ENCODE measurements around the gene LMAN1L.
A peak's percentile ranks its signal among the peaks of the same experiment; 100 is the strongest.

Gene LMAN1L

GRCh38 chr15:74858369-74858740 is 45.7 kb downstream of the LMAN1L start:
- DNase-seq: peak in 1 of 14 donors; percentile 4

DNA sequence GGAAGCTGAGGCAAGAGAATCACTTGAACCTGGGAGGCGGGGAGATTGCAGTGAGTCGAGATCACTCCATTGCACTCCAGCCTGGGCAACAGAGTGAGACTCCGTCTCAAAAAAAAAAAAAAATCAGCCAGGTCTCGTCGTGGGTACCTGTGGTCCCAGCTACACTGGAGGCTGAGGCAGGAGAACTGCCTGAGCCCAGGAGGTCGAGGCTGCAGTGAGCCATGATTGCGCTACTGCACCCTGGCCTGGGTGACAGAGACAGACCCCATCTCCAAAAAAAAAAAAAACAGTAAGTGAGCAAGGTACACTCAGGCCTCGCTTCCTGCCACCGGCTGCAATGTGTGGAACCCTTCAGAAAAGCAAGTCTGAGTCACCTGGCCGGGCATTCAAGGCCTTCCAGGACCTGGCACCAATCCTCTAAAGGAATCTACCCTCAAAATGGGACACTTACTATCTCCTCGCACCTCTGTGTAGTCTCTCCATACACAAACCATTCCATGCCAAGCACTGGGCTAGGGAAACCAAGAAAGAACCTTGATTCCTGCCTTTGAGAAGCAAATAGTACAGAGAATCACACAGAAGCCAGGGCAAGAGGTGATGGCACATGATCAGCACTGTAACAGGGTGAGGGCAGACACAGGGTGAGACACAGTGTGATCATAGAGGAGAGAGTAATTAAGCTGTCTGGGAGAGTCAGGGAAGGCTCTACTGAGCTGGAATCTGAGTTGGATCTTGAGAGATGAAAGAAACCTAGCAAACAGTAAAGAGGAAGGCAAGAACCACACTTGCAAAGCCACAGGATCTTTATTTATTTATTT is 50.8 kb downstream of the LMAN1L start:
- DNase-seq: no peak

GRCh38 chr15:74864296-74864695 is 51.7 kb downstream of the LMAN1L start:
- DNase-seq: no peak

DNA sequence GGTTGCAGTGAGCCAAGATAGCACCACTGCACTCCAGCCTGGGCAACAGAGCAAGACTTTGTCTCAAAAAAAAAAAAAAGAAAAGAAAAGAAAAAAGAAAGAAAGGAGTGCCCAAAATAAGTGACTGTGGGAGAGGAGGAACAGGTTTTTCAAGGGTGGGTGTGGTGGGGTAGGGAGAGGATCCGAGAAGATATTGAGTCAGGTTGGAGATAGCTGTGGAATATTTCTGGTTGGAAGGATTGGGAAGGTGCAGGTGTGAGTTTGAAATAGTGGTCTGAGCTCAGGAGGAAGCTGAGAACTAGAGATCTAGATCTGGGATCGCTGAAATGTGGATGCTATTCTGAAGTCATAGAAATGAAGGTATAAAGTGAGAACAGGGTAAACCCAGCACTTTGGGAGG is 52.7 kb downstream of the LMAN1L start:
- no peak for DNase-seq

DNA sequence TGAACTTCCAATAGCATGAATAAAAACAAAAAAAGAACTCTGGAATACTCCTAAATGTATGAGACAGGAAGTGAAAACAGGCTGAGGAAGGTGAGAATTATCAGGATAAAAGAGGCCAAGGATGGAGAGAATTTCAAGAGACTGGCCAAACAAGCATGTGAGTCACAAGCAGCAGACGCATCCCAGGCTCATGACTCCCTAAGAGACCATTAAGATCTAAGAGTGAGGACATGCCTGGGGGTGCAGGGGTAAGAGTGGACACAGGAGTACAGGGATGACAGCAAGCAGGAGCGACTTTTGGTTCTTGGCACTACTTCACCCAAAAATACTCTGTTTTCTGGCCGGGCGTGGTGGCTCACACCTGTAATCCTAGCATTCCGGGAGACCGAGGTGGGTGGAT is 53.5 kb downstream of the LMAN1L start:
- no peak for DNase-seq

DNA sequence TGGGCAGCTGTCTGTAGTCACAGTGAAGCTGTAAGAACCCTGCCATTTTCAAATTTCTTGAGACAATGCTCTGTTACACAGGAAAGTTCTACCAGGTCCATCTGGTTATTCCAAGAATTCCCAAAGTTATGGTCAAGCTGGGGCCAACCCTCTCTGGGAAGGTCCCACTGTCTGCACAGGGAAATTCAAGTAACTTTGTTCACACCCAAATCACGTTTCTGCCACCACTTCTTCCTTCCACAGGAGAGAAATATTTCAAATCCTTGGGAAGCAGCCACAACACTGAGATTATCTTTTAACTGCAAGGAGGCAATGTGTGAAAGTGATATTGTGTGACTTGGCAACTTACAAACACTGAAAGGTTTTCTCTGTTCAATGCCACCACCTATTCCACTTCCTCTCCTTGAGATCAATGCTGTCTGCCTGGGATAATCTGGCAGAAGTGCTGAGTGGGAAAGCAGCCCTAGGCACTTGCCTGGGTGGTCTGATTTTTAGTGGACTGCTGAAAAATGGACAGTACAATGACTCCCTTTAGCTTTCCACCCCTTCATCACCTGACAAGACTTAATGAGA is 54.9 kb downstream of the LMAN1L start:
- DNase-seq: no peak

DNA sequence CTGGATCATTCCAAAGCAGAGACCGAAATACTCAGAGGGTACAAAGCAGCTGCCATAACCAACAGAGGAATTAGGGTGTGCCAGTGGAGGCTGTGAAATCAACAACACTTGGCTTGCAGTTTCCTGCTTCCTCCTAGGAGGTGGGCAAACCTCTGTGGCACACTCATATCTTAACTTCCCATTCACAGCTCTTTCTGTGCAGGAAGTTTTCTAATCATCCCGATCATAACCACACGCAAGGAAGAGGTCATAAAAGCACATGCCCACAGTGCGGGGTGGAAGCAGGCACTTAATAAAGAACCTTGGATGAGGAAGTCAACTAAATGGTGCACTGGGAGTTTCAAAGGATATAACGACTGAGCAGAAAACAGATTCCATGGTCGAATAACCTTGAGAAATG is 55.4 kb downstream of the LMAN1L start:
- DNase-seq: peak in 1 of 14 donors; percentile 12

- DNase-seq: no peak
Observed at GRCh38 chr15:74869372-74869725, 56.7 kb downstream of the LMAN1L start.

GRCh38 chr15:74869726-74870407 is 57.2 kb downstream of the LMAN1L start:
- peak in 9 of 14 donors; percentile 4 to 61 (median 37) for DNase-seq

- no peak for DNase-seq
Observed at GRCh38 chr15:74870436-74871215, 58.0 kb downstream of the LMAN1L start.

- no peak for DNase-seq
Observed at GRCh38 chr15:74872702-74873035, 60.0 kb downstream of the LMAN1L start.

- peak; percentile 86 to 99 (median 96) for DNase-seq
Observed at GRCh38 chr15:74873036-74873755, 60.6 kb downstream of the LMAN1L start, which contains the start of gene SCAMP2. Gene SCAMP2 (minus strand): TSS chr15:74873365. CDS start chr15:74873255, 110 bp downstream.

- DNase-seq: peak in 2 of 14 donors; percentile 40 to 57
Observed at GRCh38 chr15:74873756-74874424, 61.3 kb downstream of the LMAN1L start.

Measured in C1 segment of cervical spinal cord (tissue), 14 donors.